SK-N-SH treated with all-trans-retinoic acid at 6 μM for 48 hours (cell line): ENCODE measurements around the gene MCUB.

Experiments used
- ARNTL ChIP-seq: fragments of 450-650 bp; formaldehyde crosslinking; IDR thresholded peaks from 2 replicates; pipeline ENCODE4 v1.5.0; 2020; ENCODE audit warnings: low read depth, mild to moderate bottlenecking, moderate library complexity, borderline replicate concordance
- CREB5 ChIP-seq: fragments of 250-450 bp; sonication (Bioruptor Pico); IDR thresholded peaks from 2 replicates; pipeline ENCODE4 v1.5.1; 2020; ENCODE audit warnings: low read depth, mild to moderate bottlenecking, moderate library complexity
- GLIS3 ChIP-seq: fragments of 250-450 bp; sonication (Bioruptor Pico); IDR thresholded peaks from 2 replicates; pipeline ENCODE4 v1.5.0; 2020; ENCODE audit warnings: mild to moderate bottlenecking, moderate library complexity
- ISL1 ChIP-seq: fragments of 250-450 bp; sonication (Bioruptor Pico); IDR thresholded peaks from 2 replicates; pipeline ENCODE4 v2.1.2; 2022; ENCODE audit warnings: mild to moderate bottlenecking, moderate library complexity
- ZFP30 ChIP-seq: fragments of 450-650 bp; formaldehyde crosslinking; IDR thresholded peaks from 2 replicates; pipeline ENCODE4 v1.5.0; 2022; ENCODE audit warnings: mild to moderate bottlenecking, moderate library complexity
- ZNF565 ChIP-seq: fragments of 450-650 bp; formaldehyde crosslinking; conservative IDR thresholded peaks from 2 replicates; pipeline ENCODE4 v1.5.0; 2020; ENCODE audit warnings: low read depth, mild to moderate bottlenecking, moderate library complexity
- ZNF8 ChIP-seq: fragments of 450-650 bp; formaldehyde crosslinking; IDR thresholded peaks from 2 replicates; pipeline ENCODE4 v1.5.0; 2020; ENCODE audit warnings: mild to moderate bottlenecking, moderate library complexity
- TF ChIP-seq, protein P1 (sequence below): fragments of 250-450 bp; sonication (Bioruptor Pico); IDR thresholded peaks from 2 replicates; pipeline ENCODE4 v1.8.0; 2020; ENCODE audit warnings: mild to moderate bottlenecking, moderate library complexity, borderline replicate concordance
- TF ChIP-seq, protein P2 (sequence below): fragments of 250-450 bp; sonication (Bioruptor Pico); IDR thresholded peaks from 2 replicates; pipeline ENCODE4 v1.8.0; 2021; ENCODE audit warnings: low read depth, mild to moderate bottlenecking, moderate library complexity, borderline replicate concordance
- TF ChIP-seq, protein P3 (sequence below): fragments of 250-450 bp; sonication (Bioruptor Pico); IDR thresholded peaks from 2 replicates; pipeline ENCODE4 v1.5.1; 2021; ENCODE audit warnings: mild to moderate bottlenecking, moderate library complexity

GRCh38 chr4:109609431-109609830 lies 49.4 kb downstream of the MCUB start:
- TF ChIP-seq ZNF8 (CRISPR knock-in tag) (no peak), ZNF565 (CRISPR knock-in tag) (no peak), GLIS3 (CRISPR knock-in tag) (no peak), ZFP30 (CRISPR knock-in tag) (no peak), CREB5 (no peak), ARNTL (CRISPR knock-in tag) (no peak), ISL1 (CRISPR knock-in tag) (no peak)
- TF ChIP-seq, protein P1, sequence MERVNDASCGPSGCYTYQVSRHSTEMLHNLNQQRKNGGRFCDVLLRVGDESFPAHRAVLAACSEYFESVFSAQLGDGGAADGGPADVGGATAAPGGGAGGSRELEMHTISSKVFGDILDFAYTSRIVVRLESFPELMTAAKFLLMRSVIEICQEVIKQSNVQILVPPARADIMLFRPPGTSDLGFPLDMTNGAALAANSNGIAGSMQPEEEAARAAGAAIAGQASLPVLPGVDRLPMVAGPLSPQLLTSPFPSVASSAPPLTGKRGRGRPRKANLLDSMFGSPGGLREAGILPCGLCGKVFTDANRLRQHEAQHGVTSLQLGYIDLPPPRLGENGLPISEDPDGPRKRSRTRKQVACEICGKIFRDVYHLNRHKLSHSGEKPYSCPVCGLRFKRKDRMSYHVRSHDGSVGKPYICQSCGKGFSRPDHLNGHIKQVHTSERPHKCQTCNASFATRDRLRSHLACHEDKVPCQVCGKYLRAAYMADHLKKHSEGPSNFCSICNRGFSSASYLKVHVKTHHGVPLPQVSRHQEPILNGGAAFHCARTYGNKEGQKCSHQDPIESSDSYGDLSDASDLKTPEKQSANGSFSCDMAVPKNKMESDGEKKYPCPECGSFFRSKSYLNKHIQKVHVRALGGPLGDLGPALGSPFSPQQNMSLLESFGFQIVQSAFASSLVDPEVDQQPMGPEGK (CRISPR knock-in tag) = no peak
- TF ChIP-seq, protein P2, sequence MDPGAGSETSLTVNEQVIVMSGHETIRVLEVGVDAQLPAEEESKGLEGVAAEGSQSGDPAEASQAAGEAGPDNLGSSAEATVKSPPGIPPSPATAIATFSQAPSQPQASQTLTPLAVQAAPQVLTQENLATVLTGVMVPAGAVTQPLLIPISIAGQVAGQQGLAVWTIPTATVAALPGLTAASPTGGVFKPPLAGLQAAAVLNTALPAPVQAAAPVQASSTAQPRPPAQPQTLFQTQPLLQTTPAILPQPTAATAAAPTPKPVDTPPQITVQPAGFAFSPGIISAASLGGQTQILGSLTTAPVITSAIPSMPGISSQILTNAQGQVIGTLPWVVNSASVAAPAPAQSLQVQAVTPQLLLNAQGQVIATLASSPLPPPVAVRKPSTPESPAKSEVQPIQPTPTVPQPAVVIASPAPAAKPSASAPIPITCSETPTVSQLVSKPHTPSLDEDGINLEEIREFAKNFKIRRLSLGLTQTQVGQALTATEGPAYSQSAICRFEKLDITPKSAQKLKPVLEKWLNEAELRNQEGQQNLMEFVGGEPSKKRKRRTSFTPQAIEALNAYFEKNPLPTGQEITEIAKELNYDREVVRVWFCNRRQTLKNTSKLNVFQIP (CRISPR knock-in tag) = no peak
- TF ChIP-seq, protein P3, sequence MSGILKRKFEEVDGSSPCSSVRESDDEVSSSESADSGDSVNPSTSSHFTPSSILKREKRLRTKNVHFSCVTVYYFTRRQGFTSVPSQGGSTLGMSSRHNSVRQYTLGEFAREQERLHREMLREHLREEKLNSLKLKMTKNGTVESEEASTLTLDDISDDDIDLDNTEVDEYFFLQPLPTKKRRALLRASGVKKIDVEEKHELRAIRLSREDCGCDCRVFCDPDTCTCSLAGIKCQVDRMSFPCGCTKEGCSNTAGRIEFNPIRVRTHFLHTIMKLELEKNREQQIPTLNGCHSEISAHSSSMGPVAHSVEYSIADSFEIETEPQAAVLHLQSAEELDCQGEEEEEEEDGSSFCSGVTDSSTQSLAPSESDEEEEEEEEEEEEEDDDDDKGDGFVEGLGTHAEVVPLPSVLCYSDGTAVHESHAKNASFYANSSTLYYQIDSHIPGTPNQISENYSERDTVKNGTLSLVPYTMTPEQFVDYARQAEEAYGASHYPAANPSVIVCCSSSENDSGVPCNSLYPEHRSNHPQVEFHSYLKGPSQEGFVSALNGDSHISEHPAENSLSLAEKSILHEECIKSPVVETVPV (CRISPR knock-in tag) = no peak
